Epithelial cell of esophagus (primary cell): ENCODE data around the gene NKAIN4.

ENCODE experiments used
- DNase-seq: peaks from one replicate; pipeline ENCODE4 v3.0.0; 2010; ENCODE audit warnings: low read depth
- H3K4me3 ChIP-seq: 2 replicates; pipeline ENCODE4 v1.5.1; 2011; ENCODE audit warnings: mild to moderate bottlenecking, low read length, control low read depth
- CTCF ChIP-seq: IDR thresholded peaks from 2 replicates; pipeline ENCODE4 v1.5.1; 2011; ENCODE audit warnings: low read depth, mild to moderate bottlenecking, low read length, control low read depth, inconsistent platforms; ENCODE audit not compliant: insufficient read depth; ENCODE audit errors: missing control alignments

NKAIN4 gene

DNA sequence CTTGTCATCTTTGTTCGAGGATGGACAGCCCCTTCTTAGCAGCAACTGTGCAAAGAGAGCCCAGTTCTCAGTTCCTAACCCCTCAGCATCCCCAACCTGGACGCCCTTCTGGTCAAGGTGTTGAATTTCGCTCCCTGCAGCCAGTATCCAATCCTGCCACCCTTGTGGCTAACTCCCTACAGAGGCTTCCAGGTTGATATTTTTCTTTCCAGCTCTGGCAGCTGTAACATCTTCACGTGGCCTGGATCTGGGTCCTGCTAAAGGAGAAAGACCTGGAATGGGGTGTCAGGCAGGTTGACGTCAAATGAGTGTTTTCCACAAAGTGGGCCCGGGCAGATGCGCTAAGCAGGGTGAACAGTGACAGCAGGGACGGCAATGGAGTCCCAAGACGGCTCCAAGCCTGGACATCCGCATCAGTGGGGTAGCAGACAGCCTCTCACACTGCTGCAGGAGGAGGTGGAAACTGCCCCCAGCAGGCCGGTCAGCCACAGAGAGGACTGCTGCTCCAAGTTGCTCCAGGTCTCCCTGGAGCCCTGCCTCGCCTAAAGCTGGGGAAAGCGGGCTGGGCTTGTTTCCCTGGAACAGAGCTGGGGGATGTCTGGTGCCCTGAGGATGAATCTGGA is 37.3 kb downstream of the NKAIN4 start:
- no peak for TF ChIP-seq CTCF
- no peak for DNase-seq
- H3K4me3 ChIP-seq, result peak overlapping the region; percentile 58

- peak; percentile 95 for DNase-seq
- TF ChIP-seq CTCF, result no peak
- H3K4me3 ChIP-seq, result peak within 1 kb of the TSS; percentile 77
Observed at GRCh38 chr20:63216041-63216848, 38.0 kb downstream of the NKAIN4 start, which contains the start of gene YTHDF1. Gene YTHDF1 (minus strand): TSS chr20:63216131. CDS start chr20:63215892, 239 bp downstream.

DNA sequence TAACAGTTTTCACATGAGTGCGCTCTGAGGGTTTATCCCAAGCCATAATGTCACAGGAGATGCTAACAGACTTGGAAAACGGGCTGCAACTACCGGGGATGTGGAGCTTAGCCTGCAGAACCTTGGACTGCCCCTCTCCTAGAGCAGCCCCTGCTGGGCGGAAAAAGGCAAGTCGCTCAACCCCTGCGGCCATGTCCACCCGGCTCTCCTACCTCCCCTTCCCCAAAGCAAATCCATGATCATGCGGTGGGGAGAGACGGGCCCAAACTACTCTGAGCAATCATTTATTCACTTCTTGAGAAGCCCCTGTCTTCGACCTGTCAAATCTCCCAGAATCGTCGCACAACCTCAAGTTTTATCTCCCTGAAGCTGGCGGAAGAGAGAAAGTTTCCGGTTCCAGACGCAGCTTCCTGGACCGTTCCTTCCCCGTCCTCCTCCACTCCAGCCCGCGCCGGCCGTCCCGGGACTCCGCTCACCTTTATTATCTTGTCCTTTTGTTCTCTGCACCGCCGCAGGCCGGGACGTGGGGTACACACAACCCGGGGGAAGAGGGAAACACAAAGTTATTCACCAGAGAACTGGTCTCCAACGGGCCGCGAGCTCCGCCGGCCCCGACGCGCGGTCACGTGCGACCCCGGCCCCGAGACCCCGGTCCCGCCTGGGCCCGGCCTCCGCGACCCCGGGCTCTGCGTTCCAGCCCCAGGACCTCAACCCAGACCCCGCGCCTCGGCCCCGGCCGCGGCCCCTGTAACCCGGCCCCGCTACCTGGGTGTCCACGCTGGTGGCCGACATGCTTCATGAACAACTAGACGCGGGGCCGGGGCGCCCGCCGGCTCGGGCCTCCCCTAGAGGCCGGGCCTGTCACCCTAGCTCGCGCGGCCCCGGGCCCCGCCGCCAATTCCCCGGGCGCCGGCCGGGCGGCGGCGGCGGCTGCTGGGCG is 38.9 kb downstream of the NKAIN4 start:
- DNase-seq, result peak; percentile 50
- peak; percentile 38 for TF ChIP-seq CTCF
- peak overlapping the region; percentile 77 for H3K4me3 ChIP-seq

DNA sequence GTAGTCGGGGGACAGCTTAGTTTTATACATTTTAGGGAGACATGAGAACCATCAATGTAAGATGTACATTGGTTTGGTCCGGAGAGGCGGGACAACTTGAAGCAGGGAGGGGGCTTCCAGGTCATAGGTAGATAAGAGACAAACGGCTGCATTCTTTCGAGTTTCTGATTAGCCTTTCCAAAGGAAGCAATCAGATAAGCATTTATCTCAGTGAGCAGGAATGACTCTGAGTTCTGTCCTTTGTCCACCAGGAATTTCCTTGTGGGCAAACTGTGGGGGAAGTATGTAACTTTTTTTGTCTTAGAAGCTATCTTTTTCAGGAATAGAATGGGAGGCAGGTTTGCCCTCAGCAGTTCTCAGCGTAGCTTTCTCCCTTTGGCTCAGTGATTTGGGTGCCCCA is 39.7 kb downstream of the NKAIN4 start:
- peak overlapping the region; percentile 77 for H3K4me3 ChIP-seq
- TF ChIP-seq CTCF, result no peak
- no peak for DNase-seq

- no peak for TF ChIP-seq CTCF
- H3K4me3 ChIP-seq, result no peak overlapping the region
- peak; percentile 85 for DNase-seq
Observed at GRCh38 chr20:63212792-63213191, 41.5 kb downstream of the NKAIN4 start.

DNA sequence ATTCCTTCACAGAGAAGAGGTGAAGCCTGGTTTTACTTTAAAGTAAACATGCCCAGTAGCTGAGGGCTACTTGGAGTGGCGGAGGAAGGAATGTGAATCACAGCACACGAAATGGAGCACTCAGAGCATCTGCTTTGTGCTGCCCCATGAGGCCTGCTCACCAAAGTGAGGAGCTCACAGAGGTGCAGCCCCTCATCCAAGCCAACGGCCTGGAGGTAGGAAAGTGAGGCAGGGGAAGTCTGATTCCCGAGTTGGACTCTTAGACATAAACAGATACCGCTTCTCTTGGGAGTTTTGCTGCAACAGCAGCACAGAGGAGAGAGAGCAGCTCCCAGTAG is 41.9 kb downstream of the NKAIN4 start:
- H3K4me3 ChIP-seq, result no peak overlapping the region
- no peak for DNase-seq
- no peak for TF ChIP-seq CTCF
